D721Med (cell line): ENCODE data around the gene SYTL3.

ENCODE experiments used
- DNase-seq: peaks from one replicate; pipeline ENCODE4 v3.0.0; 2011; ENCODE audit warnings: low spot score; ENCODE audit not compliant: insufficient read length
- FAIRE-seq: peaks from 2 replicates; lab custom pipeline; 2011; peaks lifted over from hg19 to GRCh38; lab: Jason Lieb, UNC
- TF ChIP-seq, protein P1 (sequence below): IDR thresholded peaks from 2 replicates; pipeline ENCODE4 v1.5.1; 2012; ENCODE audit warnings: mild to moderate bottlenecking, control low read depth; ENCODE audit not compliant: insufficient read depth; ENCODE audit errors: missing control alignments

Gene SYTL3

DNA sequence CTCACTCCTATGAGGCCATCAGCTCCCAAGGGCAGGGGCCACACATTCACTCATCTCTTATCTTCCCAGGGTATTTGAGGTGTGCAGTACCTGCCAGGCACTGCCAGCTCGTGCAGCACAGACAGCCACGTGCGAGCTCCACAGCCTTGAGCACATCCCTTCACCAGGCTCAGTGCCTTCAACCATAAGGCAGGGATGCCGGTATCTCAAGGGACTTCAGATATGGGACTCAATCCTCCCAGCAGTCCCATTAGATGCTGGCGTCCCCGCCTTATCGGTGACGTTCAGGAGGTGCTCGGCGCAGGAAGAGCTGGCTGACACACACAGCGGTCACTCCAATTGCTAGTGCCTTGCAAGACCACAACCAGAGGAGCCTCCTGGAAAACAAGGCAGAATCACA, 122.3 kb downstream of the SYTL3 start:
- FAIRE-seq (no peak), DNase-seq (no peak)

DNA sequence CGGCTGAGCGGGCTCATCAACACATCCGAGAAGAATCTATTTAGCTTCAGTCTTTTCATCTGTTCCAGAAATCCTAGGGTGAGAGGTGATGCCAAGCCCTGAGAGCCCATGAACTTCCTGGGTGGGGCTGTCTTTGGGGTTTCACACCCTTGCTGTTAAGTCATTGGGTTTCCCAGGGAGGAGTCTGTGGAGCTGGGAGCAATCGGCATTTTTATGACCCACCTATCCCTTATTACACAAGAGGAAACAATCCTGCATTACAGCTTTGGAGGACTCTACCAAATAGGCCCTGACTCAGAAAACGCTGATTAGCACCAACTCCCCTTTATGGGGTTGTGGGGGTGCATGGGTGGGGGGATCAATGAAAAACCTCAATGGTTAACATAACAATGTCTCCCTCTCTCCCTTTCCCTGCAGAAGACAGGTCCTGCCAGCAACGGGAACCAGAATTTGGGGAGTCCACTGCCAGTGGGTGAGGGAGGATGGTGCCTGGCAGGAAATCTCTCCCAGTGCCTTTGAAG, 123.1 kb downstream of the SYTL3 start:
- DNase-seq (no peak), FAIRE-seq (no peak)
- TF ChIP-seq, protein P1, sequence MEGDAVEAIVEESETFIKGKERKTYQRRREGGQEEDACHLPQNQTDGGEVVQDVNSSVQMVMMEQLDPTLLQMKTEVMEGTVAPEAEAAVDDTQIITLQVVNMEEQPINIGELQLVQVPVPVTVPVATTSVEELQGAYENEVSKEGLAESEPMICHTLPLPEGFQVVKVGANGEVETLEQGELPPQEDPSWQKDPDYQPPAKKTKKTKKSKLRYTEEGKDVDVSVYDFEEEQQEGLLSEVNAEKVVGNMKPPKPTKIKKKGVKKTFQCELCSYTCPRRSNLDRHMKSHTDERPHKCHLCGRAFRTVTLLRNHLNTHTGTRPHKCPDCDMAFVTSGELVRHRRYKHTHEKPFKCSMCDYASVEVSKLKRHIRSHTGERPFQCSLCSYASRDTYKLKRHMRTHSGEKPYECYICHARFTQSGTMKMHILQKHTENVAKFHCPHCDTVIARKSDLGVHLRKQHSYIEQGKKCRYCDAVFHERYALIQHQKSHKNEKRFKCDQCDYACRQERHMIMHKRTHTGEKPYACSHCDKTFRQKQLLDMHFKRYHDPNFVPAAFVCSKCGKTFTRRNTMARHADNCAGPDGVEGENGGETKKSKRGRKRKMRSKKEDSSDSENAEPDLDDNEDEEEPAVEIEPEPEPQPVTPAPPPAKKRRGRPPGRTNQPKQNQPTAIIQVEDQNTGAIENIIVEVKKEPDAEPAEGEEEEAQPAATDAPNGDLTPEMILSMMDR, result no peak

More for the DNA sequence above, 122.3 kb downstream of the SYTL3 start:
- TF ChIP-seq, protein P1, result no peak

DNA sequence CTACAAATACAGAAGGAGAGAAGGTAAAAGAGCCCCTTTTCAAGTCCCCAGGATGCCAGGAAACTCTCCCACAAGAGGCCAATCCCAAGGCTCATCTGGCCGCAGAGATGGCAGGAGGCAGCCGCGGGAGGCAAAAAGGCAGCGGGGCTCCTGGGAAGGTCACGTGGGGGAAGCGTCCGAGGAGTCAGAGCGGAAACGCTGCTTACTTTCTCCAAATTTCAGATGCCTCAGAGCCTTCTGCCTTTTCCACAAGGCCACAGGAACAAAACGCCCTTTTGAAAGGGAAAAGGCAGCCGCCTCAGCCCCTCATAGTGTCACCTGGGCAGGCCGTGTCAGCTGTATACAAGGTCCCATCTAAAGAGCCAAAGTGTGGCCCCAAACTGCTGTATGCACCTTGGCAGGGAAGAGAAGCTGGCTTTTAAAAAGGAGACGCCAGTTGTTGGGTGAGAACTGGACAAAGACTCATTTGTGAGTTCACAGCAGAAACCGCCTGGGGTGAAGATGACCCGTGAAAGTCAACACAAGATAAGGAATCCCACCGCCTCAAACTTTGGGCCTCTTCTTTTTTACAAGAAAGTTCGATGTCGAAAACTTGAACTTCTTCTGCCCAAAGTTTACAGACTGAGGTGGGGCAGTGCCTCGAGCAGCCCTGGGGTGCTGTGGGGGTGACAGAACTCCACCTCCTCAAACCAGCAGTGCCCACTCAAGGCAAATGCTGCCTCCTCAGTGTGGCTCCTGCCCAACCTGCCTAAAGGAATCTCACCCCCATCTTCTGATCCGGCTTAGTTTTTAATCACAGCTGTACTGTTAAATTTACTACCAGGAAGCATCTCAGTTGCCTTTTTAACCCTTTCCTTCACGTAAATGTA, 124.0 kb downstream of the SYTL3 start:
- TF ChIP-seq, protein P1, result no peak
- no peak for DNase-seq
- FAIRE-seq, result no peak

DNA sequence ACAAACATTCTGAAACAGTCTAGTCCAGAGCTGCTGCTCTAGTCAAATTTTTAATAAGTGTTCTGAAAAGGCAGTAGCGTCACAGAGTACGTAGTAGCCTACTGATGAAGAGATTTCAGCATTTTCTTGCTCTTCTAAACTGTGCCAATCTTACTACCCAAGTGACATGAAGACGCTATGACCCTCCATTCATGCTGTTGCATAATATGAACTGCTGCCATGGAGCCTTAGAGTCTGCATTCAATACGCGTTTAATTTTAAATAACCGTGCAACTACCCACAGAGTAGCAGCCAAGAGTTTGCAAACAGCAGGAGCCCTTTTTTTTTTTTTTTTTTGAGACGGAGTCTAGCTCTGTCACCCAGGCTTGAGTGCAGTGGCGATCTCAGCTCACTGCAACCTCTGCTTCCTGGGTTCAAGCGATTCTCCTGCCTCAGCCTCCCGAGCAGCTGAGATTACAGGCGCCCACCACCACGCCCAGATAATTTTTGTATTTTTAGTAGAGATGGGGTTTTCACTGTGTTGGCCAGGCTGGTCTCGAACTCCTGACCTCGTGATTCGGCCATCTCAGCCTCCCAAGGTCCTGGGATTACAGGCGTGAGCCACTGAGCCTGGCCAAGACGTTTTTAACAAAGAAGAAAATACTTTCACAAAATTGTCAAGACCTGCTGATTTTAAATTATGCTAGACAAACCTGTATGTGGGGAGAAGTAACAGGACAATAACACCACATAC, 125.0 kb downstream of the SYTL3 start:
- FAIRE-seq (no peak), DNase-seq (no peak)
- TF ChIP-seq, protein P1, result no peak

DNA sequence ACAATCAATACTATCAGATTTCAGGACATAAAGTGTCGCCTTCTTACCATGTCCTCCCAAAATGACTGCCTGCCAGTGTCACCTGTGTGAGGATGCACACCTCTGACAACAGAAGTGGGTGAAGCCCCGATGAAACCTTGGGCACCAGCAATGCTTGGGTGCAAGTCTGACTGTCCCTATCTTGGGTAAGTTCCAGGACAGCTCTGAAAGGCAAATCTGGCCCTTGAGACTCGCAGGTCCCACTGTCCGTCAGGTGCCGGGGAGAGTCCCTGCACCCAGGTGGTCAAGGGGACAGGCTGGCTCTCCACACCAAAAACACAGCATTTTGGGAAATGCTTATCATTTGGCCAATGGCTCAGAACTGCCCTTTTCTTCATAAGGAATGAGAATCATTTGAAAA, 126.0 kb downstream of the SYTL3 start:
- FAIRE-seq (no peak), DNase-seq (no peak)
- TF ChIP-seq, protein P1, result no peak

DNA sequence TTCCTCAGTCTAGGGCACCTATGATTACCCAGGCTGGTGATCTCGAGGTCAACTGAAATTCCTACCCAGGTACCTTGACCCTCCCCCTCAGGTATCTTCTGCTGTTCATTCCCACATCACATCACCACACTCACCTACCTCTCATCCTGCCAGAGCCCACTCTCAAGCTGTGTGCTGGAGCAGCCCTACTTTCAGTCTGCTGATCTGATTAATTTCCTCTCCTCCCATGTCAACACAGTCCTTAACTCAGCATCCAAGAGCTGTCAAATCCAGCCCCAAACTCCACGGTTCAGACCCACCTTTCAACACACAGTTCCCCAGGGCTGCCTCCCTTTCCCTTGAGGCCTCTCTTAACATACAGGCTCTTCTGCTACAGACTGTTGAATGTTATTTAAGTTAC, 126.9 kb downstream of the SYTL3 start:
- FAIRE-seq (no peak), DNase-seq (no peak)
- TF ChIP-seq, protein P1, result no peak
